GM12875 (cell line): ENCODE measurements around the gene TSHZ2.

ENCODE experiments used
- H3K4me3 ChIP-seq: one replicate; pipeline ENCODE4 v1.5.1; 2011; ENCODE audit warnings: low read depth, low read length, control low read depth
- CTCF ChIP-seq: IDR thresholded peaks from 2 replicates; pipeline ENCODE4 v1.5.1; 2011; ENCODE audit warnings: low read depth, mild to moderate bottlenecking, control low read depth, inconsistent platforms, low read length, moderate library complexity, borderline replicate concordance; ENCODE audit not compliant: insufficient read depth

Gene TSHZ2

GRCh38 chr20:53210041-53210440 is 237.9 kb downstream of the TSHZ2 start:
- H3K4me3 ChIP-seq, result no peak overlapping the region
- TF ChIP-seq CTCF, result no peak

DNA sequence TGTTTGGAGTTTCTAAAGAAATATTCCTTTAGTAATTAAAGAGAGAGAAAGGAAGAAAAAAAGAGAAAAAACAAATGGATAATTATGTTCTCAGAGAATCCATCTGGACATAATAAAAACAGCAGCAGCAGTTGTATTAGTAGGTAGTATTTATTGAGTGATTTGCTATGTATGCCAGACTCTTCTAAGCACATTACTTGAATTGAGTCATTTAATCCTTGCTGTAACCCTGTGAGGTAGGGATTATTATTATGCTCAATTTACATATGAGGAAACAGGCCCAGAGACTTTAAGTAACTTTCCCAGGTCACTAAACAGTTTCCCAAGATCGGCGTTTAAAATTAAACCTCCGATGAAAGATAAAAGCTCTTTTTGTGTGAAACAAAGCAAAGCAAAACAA is 238.8 kb downstream of the TSHZ2 start:
- TF ChIP-seq CTCF, result no peak
- H3K4me3 ChIP-seq, result no peak overlapping the region

- no peak overlapping the region for H3K4me3 ChIP-seq
These were observed 239.9 kb downstream of the TSHZ2 start for GRCh38 chr20:53212018-53212417.

GRCh38 chr20:53214392-53214791 is 242.2 kb downstream of the TSHZ2 start:
- H3K4me3 ChIP-seq, result no peak overlapping the region
- TF ChIP-seq CTCF, result no peak

More at GRCh38 chr20:53212018-53212417, 239.9 kb downstream of the TSHZ2 start:
- no peak for TF ChIP-seq CTCF

DNA sequence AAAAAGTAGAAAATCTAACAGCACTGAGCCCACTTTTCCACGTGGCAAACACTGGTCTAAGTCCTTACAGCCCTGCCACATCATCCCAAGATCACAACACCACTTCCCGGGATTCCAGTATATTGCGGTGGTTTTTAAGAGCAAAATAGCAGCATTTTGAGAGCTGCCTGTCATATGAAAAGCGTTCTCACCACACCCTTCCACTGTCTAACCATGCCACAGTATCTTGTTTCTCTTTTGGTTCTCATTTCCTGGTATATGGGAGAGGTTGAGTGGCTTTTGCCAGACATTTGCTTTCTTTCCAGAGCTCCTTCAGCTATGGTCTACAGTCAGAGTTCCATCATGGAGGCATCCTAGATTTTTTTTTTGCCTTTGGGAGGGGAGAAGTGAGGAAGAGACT is 243.0 kb downstream of the TSHZ2 start:
- no peak overlapping the region for H3K4me3 ChIP-seq
- TF ChIP-seq CTCF, result no peak

DNA sequence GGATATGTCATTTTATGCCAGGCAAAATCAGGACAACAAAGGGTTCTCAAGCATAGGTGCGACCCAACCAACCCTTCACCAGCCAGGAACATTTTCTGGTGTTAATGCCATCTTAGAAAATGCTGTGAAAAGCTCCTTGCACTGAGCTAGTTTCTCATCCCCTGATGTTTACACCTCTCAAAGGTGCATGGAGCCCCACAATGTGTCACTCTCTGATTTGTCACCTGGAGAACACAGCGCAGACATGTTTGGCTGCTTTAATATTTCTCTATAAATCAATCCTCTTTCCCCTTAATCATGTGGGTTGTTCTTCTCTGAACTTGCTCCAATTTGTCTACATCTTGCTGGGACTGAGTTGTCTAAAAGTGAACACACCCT is 244.3 kb downstream of the TSHZ2 start:
- no peak overlapping the region for H3K4me3 ChIP-seq
- TF ChIP-seq CTCF, result no peak

DNA sequence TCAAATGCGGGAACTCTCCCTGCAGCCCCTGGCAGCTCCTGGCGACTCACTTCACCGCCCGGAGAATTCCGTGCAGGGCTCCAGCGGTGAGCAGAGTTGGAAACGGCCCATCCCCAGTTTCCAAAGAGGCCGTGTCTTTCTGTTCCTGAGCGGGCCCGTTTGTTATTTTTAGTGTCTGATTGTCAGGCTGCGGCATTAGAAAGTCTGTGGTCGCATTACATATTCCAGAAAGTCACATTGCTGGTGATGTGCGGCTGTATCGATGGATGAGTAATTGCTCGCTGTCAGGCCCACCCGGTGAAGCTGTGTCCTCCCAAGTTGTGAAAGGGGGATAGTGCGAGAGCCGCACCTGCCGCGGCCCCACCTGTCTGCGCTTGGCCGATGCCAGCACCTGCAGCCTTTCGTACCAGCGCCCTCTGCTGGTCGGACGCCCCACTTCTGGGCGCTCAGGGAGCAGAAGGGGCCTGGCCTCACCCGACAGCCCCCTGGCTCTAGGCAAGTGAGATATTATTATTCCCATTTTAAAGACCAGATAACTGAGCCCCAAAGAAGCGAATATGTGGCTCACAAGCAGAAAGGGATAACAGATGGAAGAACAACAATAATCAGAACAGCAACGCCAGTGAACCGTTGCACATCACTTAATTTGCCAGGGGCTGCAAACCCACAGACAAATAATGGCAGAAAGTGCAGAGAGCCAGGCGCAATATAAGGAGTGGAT is 244.9 kb downstream of the TSHZ2 start:
- no peak overlapping the region for H3K4me3 ChIP-seq
- peak; percentile 93 for TF ChIP-seq CTCF
